ENCODE results near the gene PLCD4.

DNA sequence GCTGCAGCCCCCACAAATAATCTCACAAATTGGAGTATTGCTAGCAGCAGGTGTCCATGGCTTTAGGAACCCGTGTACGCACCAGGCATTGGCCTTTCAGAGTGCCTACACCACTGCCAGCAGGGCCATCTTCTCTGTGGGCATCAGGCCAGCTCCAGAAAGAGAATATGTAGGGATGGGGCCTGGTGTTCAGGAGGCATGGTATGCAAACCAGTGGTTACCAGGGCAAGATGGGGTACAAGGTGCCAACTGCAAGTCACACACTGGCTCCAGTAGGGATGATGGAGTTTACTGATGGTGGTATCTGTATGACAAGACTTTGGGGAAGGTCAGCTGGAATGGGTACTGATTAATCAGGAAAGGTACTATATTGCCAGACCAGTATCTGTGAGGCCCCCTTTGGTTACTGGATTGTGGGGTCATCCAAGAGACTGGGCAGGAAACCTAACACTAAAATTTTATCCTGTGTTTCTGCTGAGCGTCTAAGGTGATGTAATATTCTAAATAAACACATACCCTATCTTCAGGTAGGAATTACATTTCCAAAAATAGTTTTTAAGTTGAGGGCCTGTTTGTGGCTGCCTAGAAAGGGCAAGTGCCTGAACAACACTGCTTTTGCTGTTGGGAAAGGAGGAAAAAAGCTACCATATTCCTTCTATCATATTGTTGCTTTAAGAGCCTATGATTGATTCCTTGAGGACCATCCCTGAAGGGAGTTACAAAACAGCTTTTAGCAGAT is 30.0 kb upstream of the PLCD4 start:
- no peak for TF ChIP-seq EZH2 (IDR thresholded peaks at IDR 0.05; ENCODE audit: insufficient read depth, low read length)
- TF ChIP-seq, protein P1, sequence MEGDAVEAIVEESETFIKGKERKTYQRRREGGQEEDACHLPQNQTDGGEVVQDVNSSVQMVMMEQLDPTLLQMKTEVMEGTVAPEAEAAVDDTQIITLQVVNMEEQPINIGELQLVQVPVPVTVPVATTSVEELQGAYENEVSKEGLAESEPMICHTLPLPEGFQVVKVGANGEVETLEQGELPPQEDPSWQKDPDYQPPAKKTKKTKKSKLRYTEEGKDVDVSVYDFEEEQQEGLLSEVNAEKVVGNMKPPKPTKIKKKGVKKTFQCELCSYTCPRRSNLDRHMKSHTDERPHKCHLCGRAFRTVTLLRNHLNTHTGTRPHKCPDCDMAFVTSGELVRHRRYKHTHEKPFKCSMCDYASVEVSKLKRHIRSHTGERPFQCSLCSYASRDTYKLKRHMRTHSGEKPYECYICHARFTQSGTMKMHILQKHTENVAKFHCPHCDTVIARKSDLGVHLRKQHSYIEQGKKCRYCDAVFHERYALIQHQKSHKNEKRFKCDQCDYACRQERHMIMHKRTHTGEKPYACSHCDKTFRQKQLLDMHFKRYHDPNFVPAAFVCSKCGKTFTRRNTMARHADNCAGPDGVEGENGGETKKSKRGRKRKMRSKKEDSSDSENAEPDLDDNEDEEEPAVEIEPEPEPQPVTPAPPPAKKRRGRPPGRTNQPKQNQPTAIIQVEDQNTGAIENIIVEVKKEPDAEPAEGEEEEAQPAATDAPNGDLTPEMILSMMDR (IDR thresholded peaks at IDR 0.05; ENCODE audit: insufficient read depth, low read depth, low read length) = no peak

Data from astrocyte (in vitro differentiated cells and primary cell).